ENCODE results near the gene ZDBF2. TPM values are rescaled to one million over a fixed set of nuclear protein-coding genes. Genes with fewer than 3 reads are reported as not detected.

Gene ZDBF2
- polyA plus RNA-seq (2012; ENCODE audit: insufficient read length, low read depth) = not detected

- TF ChIP-seq REST (IDR thresholded peaks at IDR 0.05; ENCODE audit: insufficient read depth in 1 of 2, low read depth in 2 of 2, low read length in 2 of 2) (no peak), SIN3A (IDR thresholded peaks at IDR 0.05; ENCODE audit: borderline replicate concordance, insufficient read depth, low read length) (no peak), TAF1 (IDR thresholded peaks at IDR 0.05; ENCODE audit: borderline replicate concordance, insufficient read depth, low read length) (no peak), POLR2AphosphoS5 (IDR thresholded peaks at IDR 0.05; ENCODE audit: low read depth, low read length) (no peak), FOXP2 (optimal IDR thresholded peaks at IDR 0.05; ENCODE audit: borderline replicate concordance, extremely low read depth, extremely low read length, insufficient read depth) (no peak)
Observed at GRCh38 chr2:206274434-206275311, at the start of gene ZDBF2. Gene ZDBF2, plus strand, starts transcription at chr2:206274663. Its CDS starts 7,187 bp downstream, at chr2:206281850.

GRCh38 chr2:206225435-206226232 lies 48.8 kb upstream of the ZDBF2 start:
- no peak for TF ChIP-seq REST (IDR thresholded peaks at IDR 0.05; ENCODE audit: insufficient read depth in 1 of 2, low read depth in 2 of 2, low read length in 2 of 2)
- no peak for TF ChIP-seq SIN3A (IDR thresholded peaks at IDR 0.05; ENCODE audit: borderline replicate concordance, insufficient read depth, low read length)
- no peak for TF ChIP-seq TAF1 (IDR thresholded peaks at IDR 0.05; ENCODE audit: borderline replicate concordance, insufficient read depth, low read length)
- no peak for TF ChIP-seq POLR2AphosphoS5 (IDR thresholded peaks at IDR 0.05; ENCODE audit: low read depth, low read length)
- TF ChIP-seq FOXP2 (optimal IDR thresholded peaks at IDR 0.05; ENCODE audit: borderline replicate concordance, extremely low read depth, extremely low read length, insufficient read depth) = no peak

- TF ChIP-seq SIN3A (IDR thresholded peaks at IDR 0.05; ENCODE audit: borderline replicate concordance, insufficient read depth, low read length) = no peak
- no peak for TF ChIP-seq FOXP2 (optimal IDR thresholded peaks at IDR 0.05; ENCODE audit: borderline replicate concordance, extremely low read depth, extremely low read length, insufficient read depth)
- no peak for TF ChIP-seq POLR2AphosphoS5 (IDR thresholded peaks at IDR 0.05; ENCODE audit: low read depth, low read length)
- TF ChIP-seq TAF1 (IDR thresholded peaks at IDR 0.05; ENCODE audit: borderline replicate concordance, insufficient read depth, low read length) = no peak
- no peak for TF ChIP-seq REST (IDR thresholded peaks at IDR 0.05; ENCODE audit: insufficient read depth in 1 of 2, low read depth in 2 of 2, low read length in 2 of 2)
Observed at GRCh38 chr2:206229642-206230041, 44.8 kb upstream of the ZDBF2 start.

- no peak for TF ChIP-seq TAF1 (IDR thresholded peaks at IDR 0.05; ENCODE audit: borderline replicate concordance, insufficient read depth, low read length)
- TF ChIP-seq FOXP2 (optimal IDR thresholded peaks at IDR 0.05; ENCODE audit: borderline replicate concordance, extremely low read depth, extremely low read length, insufficient read depth) = no peak
- TF ChIP-seq SIN3A (IDR thresholded peaks at IDR 0.05; ENCODE audit: borderline replicate concordance, insufficient read depth, low read length) = no peak
- TF ChIP-seq REST (IDR thresholded peaks at IDR 0.05; ENCODE audit: insufficient read depth in 1 of 2, low read depth in 2 of 2, low read length in 2 of 2) = no peak
- no peak for TF ChIP-seq POLR2AphosphoS5 (IDR thresholded peaks at IDR 0.05; ENCODE audit: low read depth, low read length)
Observed at GRCh38 chr2:206230060-206230762, 44.3 kb upstream of the ZDBF2 start.

Data from PFSK-1 (cell line).